A549 (cell line): ENCODE results near the gene INHBE. TPM values are rescaled to one million over a fixed set of nuclear protein-coding genes. Genes with fewer than 3 reads are reported as not detected.
A peak's percentile ranks its signal among the peaks of the same experiment; 100 is the strongest.

Experiments used
- ATAC-seq, 2 experiments: fragments of 200-7000 bp in 1 of 2; fragments of >200 bp in 1 of 2; cut with Nextera tagmentation in 1 of 2; cut with Tn5 transposase in 1 of 2; 3 replicates each; pipeline versions ENCODE4 v1.8.0 to v1.9.1; 2018 to 2020; ENCODE audit warnings: mild to moderate bottlenecking in 1 of 2, moderate library complexity in 1 of 2
- CTCF ChIA-PET: fragments of 300-600 bp; sonication (Branson Sonifier 250); formaldehyde crosslinking; extraction: SDS; loops from one replicate; lab custom pipeline; 2021; ENCODE audit warnings: antibody characterized with exemption, inconsistent platforms; lab: Yijun Ruan, JAX
- POLR2A ChIA-PET: fragments of 350-600 bp; formaldehyde crosslinking; extraction: SDS; loops from one replicate; lab custom pipeline; 2021; ENCODE audit warnings: antibody characterized with exemption, inconsistent platforms; lab: Yijun Ruan, JAX
- DNase-seq, 2 experiments: peaks; one replicate each; pipeline versions ENCODE4 v3.0.0 to v3.0.0-alpha.2; 2011 to 2016; ENCODE audit warnings: low read depth in 1 of 2, low spot score in 1 of 2
- FAIRE-seq: peaks from 2 replicates; lab custom pipeline; 2011; peaks lifted over from hg19 to GRCh38; lab: Jason Lieb, UNC
- H3K27ac ChIP-seq, 2 experiments: fragments of >200 bp; sonication (Bioruptor Twin); formaldehyde crosslinking; 3 replicates each; pipeline ENCODE4 v1.5.1; 2016 to 2017
- H3K4me1 ChIP-seq: fragments of >200 bp; sonication (Bioruptor Twin); formaldehyde crosslinking; 3 replicates; pipeline ENCODE4 v1.6.1; 2016
- H3K4me2 ChIP-seq: fragments of >200 bp; sonication (Bioruptor Twin); formaldehyde crosslinking; 3 replicates; pipeline ENCODE4 v1.6.1; 2016
- H3K4me3 ChIP-seq: fragments of >200 bp; sonication (Bioruptor Twin); formaldehyde crosslinking; 3 replicates; pipeline ENCODE4 v1.5.1; 2016
- H3K9me3 ChIP-seq: fragments of >200 bp; sonication (Bioruptor Twin); formaldehyde crosslinking; 3 replicates; pipeline ENCODE4 v1.6.1; 2016
- BHLHE40 ChIP-seq: IDR thresholded peaks from 2 replicates; pipeline ENCODE4 v1.6.1; 2012; ENCODE audit warnings: low read depth, low read length, inconsistent platforms
- CBX8 ChIP-seq: fragments of 200-600 bp; sonication (generic); IDR thresholded peaks from 2 replicates; pipeline ENCODE4 v1.6.1; 2016
- EHF ChIP-seq: fragments of 250-450 bp; sonication (Bioruptor Pico); IDR thresholded peaks from 2 replicates; pipeline ENCODE4 v1.5.0; 2020; ENCODE audit warnings: mild to moderate bottlenecking
- FOSB ChIP-seq: fragments of 250-450 bp; sonication (Bioruptor Pico); IDR thresholded peaks from 2 replicates; pipeline ENCODE4 v1.5.0; 2020; ENCODE audit warnings: mild to moderate bottlenecking, moderate library complexity
- GATA3 ChIP-seq: IDR thresholded peaks from 2 replicates; pipeline ENCODE4 v1.6.1; 2012; ENCODE audit warnings: borderline replicate concordance
- HOXB13 ChIP-seq: fragments of 250-450 bp; sonication (Bioruptor Pico); IDR thresholded peaks from 2 replicates; pipeline ENCODE4 v1.5.0; 2020; ENCODE audit warnings: low read depth, mild to moderate bottlenecking, moderate library complexity
- JUN ChIP-seq, 2 experiments: fragments of >200 bp; sonication (Bioruptor Twin); formaldehyde crosslinking; IDR thresholded peaks; 2 replicates in 1 of 2; 3 replicates in 1 of 2; pipeline ENCODE4 v1.6.1; 2016 to 2017
- JUNB ChIP-seq: fragments of >200 bp; sonication (Bioruptor Twin); formaldehyde crosslinking; IDR thresholded peaks from 2 replicates; pipeline ENCODE4 v1.6.1; 2016
- MAFK ChIP-seq: fragments of 450-650 bp; IDR thresholded peaks from 2 replicates; pipeline ENCODE4 v1.6.1; 2014; ENCODE audit not compliant: partially characterized antibody
- NFE2L2 ChIP-seq: fragments of 150-350 bp; conservative IDR thresholded peaks from 2 replicates; pipeline ENCODE4 v1.6.1; 2014; ENCODE audit warnings: low read length
- NPAS2 ChIP-seq: fragments of 250-450 bp; sonication (Bioruptor Pico); IDR thresholded peaks from 2 replicates; pipeline ENCODE4 v1.8.0; 2022; ENCODE audit warnings: mild to moderate bottlenecking, moderate library complexity, borderline replicate concordance
- NR3C1 ChIP-seq: fragments of >200 bp; sonication (Bioruptor Twin); formaldehyde crosslinking; IDR thresholded peaks from 3 replicates; pipeline ENCODE4 v1.6.1; 2017
- POLR2A ChIP-seq: IDR thresholded peaks from 2 replicates; pipeline ENCODE4 v1.6.1; 2012; ENCODE audit warnings: mild to moderate bottlenecking, low read length
- RARB ChIP-seq: fragments of 250-450 bp; sonication (Bioruptor Pico); IDR thresholded peaks from 2 replicates; pipeline ENCODE4 v1.8.0; 2021; ENCODE audit warnings: mild to moderate bottlenecking, moderate library complexity
- RFX5 ChIP-seq: fragments of 450-650 bp; IDR thresholded peaks from 2 replicates; pipeline ENCODE4 v1.7.1; 2014; ENCODE audit warnings: antibody characterized with exemption, mild to moderate bottlenecking, moderate library complexity
- ZC3H11A ChIP-seq: fragments of 450-650 bp; IDR thresholded peaks from 2 replicates; pipeline ENCODE4 v1.6.1; 2014; ENCODE audit warnings: antibody characterized with exemption, mild to moderate bottlenecking
- WGBS: methylation state at CpG from one replicate; pipeline ENCODE4 v1.1.6; 2017; ENCODE audit errors: missing lambda C conversion rate; 5-methylcytosine and 5-hydroxymethylcytosine counted together
- polyA plus RNA-seq, 4 experiments: library from polyadenylated mRNA; depleted of rRNA in 3 of 4; stranded (reverse); fragments of >200 nt; fragmentation: RNase III in 1 of 4; extraction: RNeasy Plus Mini Kit Qiagen cat#74134 plus additional on column Dnase treatment in 1 of 4; gene quantifications; 2 replicates in 3 of 4; 3 replicates in 1 of 4; pipeline ENCODE4 v1.2.3, GENCODE V29; 2011 to 2017
- TF ChIP-seq, protein P1 (sequence below): fragments of >200 bp; sonication (Bioruptor Twin); formaldehyde crosslinking; IDR thresholded peaks from 3 replicates; pipeline ENCODE4 v1.5.1; 2016
- TF ChIP-seq, protein P2 (sequence below): IDR thresholded peaks from 2 replicates; pipeline ENCODE4 v1.6.1; 2012
- TF ChIP-seq, protein P3 (sequence below): IDR thresholded peaks from 2 replicates; pipeline ENCODE4 v1.6.1; 2012; ENCODE audit warnings: low read depth, borderline replicate concordance
- TF ChIP-seq, protein P4 (sequence below): IDR thresholded peaks from 2 replicates; pipeline ENCODE4 v1.6.1; 2012
- TF ChIP-seq, protein P5 (sequence below): fragments of 450-650 bp; IDR thresholded peaks from 2 replicates; pipeline ENCODE4 v1.6.1; 2014; ENCODE audit warnings: antibody characterized with exemption
- TF ChIP-seq, protein P6 (sequence below): fragments of >200 bp; sonication (Bioruptor Twin); formaldehyde crosslinking; IDR thresholded peaks from 3 replicates; pipeline ENCODE4 v1.6.1; 2016

The INHBE gene
- polyA plus RNA-seq, 2 of the 4 experiments (the other 2 are of a cell fraction), result 0.74 to 2.4 TPM

DNA sequence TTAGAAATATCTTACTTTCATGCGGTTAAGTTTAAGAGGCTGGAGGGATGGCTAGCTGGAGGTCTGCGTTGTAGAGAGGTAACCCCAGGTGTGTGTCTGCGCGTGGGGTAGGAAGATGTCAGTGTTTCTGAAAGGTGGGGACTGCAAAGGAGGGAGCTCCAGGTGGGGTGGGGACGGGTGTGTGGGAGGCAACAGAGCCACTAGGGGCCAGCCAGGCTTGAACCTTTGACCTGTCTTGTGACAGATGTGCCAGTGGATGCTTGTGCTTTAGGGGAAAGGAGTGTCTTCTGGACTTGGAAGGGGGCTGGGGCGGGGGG lies 5.3 kb downstream of the INHBE start:
- peak overlapping the region; percentile 97 for H3K4me2 ChIP-seq
- WGBS, result 2% methylated on average over 6 of the region's 6 CpGs

DNA sequence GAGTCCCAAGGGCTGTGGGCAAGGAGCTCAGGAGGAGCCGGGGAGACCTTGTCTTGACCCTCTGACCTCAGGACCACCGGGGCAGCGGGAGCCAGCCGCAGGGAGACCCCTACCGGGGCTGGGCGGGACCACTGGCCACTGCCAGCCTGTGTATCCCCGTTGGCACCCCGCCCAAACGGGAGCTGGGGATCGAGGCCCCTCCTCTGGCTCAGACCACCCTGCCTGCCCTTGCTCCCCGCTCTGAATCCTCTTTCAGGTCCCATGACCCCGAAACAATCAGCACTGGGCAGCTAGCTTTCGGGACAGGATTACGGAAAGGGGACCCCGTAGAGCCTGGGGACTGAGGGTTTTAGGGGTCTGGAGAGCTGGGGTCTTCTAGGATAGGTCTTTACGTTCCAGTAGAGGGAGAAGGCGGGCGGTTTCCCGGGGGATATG lies 5.8 kb downstream of the INHBE start:
- Histone ChIP-seq H3K4me1 (peaks cover 35% of the 10 kb centered on the region), H3K9me3 (no peaks in the 10 kb centered on the region), H3K27ac (peak overlapping the region; percentile 92 to 99), H3K4me3 (peak overlapping the region; percentile 65), H3K4me2 (peak overlapping the region; percentile 97)
- 0 out of 5 replicates have a peak, but pooled peaks of 1 of the 2 experiments have one; percentile 4 for TF ChIP-seq JUN (IDR thresholded peaks at IDR 0.05)
- 0 out of 2 replicates have a peak, but pooled peaks have one; percentile 42 for TF ChIP-seq FOSB (CRISPR knock-in tag)
- TF ChIP-seq CBX8, result no peak
- no peak for TF ChIP-seq NFE2L2
- TF ChIP-seq POLR2A, result no peak
- ATAC-seq (peak; percentile 0 to 4; a peak in 5 of 6 replicates), DNase-seq (peak in 1 of 2 experiments; percentile 66), FAIRE-seq (no peak)
- ChIA-PET CTCF (interaction anchor here (0.9 to 11.1 kb wide), 9 partner anchors 9 to 275 kb away, joined by 3 to 316 read pairs (median 7); partner anchors contain the start of genes ARHGAP9, INHBE and MARS1), POLR2A (no interaction called here)
- 0% methylated on average over 15 of the region's 19 CpGs for WGBS

More for the DNA sequence above, 5.3 kb downstream of the INHBE start:
- H3K4me3 ChIP-seq, result peak overlapping the region; percentile 65
- H3K27ac ChIP-seq, result peak overlapping the region; percentile 92 to 99
- ChIA-PET POLR2A (no interaction called here), CTCF (interaction anchor here (0.9 to 11.1 kb wide), 9 partner anchors 8 to 275 kb away, joined by 3 to 316 read pairs (median 7); partner anchors contain the start of genes ARHGAP9, INHBE and MARS1)
- no peaks in the 10 kb centered on the region for H3K9me3 ChIP-seq
- peaks cover 40% of the 10 kb centered on the region for H3K4me1 ChIP-seq
- peak; percentile 3 to 4; a peak in 4 of 6 replicates for ATAC-seq
- FAIRE-seq, result no peak
- TF ChIP-seq GATA3 (no peak), NPAS2 (CRISPR knock-in tag) (no peak), JUNB (no peak), NR3C1 (no peak), MAFK (no peak), ZC3H11A (no peak), BHLHE40 (no peak), RARB (CRISPR knock-in tag) (no peak), EHF (CRISPR knock-in tag) (no peak), HOXB13 (no peak), RFX5 (no peak), POLR2A (no peak)
- TF ChIP-seq, protein P1, sequence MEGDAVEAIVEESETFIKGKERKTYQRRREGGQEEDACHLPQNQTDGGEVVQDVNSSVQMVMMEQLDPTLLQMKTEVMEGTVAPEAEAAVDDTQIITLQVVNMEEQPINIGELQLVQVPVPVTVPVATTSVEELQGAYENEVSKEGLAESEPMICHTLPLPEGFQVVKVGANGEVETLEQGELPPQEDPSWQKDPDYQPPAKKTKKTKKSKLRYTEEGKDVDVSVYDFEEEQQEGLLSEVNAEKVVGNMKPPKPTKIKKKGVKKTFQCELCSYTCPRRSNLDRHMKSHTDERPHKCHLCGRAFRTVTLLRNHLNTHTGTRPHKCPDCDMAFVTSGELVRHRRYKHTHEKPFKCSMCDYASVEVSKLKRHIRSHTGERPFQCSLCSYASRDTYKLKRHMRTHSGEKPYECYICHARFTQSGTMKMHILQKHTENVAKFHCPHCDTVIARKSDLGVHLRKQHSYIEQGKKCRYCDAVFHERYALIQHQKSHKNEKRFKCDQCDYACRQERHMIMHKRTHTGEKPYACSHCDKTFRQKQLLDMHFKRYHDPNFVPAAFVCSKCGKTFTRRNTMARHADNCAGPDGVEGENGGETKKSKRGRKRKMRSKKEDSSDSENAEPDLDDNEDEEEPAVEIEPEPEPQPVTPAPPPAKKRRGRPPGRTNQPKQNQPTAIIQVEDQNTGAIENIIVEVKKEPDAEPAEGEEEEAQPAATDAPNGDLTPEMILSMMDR, result no peak
- TF ChIP-seq, protein P2, sequence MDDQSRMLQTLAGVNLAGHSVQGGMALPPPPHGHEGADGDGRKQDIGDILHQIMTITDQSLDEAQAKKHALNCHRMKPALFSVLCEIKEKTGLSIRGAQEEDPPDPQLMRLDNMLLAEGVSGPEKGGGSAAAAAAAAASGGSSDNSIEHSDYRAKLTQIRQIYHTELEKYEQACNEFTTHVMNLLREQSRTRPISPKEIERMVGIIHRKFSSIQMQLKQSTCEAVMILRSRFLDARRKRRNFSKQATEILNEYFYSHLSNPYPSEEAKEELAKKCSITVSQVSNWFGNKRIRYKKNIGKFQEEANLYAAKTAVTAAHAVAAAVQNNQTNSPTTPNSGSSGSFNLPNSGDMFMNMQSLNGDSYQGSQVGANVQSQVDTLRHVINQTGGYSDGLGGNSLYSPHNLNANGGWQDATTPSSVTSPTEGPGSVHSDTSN, result no peak
- TF ChIP-seq, protein P3, sequence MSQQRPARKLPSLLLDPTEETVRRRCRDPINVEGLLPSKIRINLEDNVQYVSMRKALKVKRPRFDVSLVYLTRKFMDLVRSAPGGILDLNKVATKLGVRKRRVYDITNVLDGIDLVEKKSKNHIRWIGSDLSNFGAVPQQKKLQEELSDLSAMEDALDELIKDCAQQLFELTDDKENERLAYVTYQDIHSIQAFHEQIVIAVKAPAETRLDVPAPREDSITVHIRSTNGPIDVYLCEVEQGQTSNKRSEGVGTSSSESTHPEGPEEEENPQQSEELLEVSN, result no peak
- TF ChIP-seq, protein P4, sequence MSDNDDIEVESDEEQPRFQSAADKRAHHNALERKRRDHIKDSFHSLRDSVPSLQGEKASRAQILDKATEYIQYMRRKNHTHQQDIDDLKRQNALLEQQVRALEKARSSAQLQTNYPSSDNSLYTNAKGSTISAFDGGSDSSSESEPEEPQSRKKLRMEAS, result no peak
- TF ChIP-seq, protein P5, sequence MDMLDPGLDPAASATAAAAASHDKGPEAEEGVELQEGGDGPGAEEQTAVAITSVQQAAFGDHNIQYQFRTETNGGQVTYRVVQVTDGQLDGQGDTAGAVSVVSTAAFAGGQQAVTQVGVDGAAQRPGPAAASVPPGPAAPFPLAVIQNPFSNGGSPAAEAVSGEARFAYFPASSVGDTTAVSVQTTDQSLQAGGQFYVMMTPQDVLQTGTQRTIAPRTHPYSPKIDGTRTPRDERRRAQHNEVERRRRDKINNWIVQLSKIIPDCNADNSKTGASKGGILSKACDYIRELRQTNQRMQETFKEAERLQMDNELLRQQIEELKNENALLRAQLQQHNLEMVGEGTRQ, result no peak
- TF ChIP-seq, protein P6, sequence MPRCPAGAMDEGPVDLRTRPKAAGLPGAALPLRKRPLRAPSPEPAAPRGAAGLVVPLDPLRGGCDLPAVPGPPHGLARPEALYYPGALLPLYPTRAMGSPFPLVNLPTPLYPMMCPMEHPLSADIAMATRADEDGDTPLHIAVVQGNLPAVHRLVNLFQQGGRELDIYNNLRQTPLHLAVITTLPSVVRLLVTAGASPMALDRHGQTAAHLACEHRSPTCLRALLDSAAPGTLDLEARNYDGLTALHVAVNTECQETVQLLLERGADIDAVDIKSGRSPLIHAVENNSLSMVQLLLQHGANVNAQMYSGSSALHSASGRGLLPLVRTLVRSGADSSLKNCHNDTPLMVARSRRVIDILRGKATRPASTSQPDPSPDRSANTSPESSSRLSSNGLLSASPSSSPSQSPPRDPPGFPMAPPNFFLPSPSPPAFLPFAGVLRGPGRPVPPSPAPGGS, result no peak
- DNase-seq, result peak; percentile 41 to 85
